WTC11 (cell line): Measurements from ENCODE around the gene HOXA10. TPM values are rescaled to one million over a fixed set of nuclear protein-coding genes. Genes with fewer than 3 reads are reported as not detected.

Experiments used
- ATAC-seq: fragments of 200-7000 bp; cut with Tn5 transposase; 2 replicates; pipeline ENCODE4 v1.10.0; 2021; ENCODE audit warnings: mild to moderate bottlenecking, moderate library complexity
- CTCF ChIA-PET: fragments of 300-600 bp; sonication (Branson Sonifier 250); formaldehyde crosslinking; loops from one replicate; lab custom pipeline; 2021; ENCODE audit warnings: antibody characterized with exemption; lab: Charles Lee
- POLR2A ChIA-PET: fragments of 350-600 bp; sonication (Branson Sonifier 250); formaldehyde crosslinking; loops from one replicate; lab custom pipeline; 2021; ENCODE audit warnings: antibody characterized with exemption; lab: Charles Lee
- DNase-seq: peaks from one replicate; pipeline ENCODE4 v3.0.0; 2021; ENCODE audit warnings: low spot score
- H3K27ac Mint-ChIP-seq: 2 replicates; pipeline ENCODE4 v1.8.0; 2021; ENCODE audit warnings: mixed read lengths
- H3K27me3 Mint-ChIP-seq: 2 replicates; pipeline ENCODE4 v1.8.0; 2021; ENCODE audit warnings: low read depth, mild to moderate bottlenecking, moderate library complexity, mixed read lengths
- H3K36me3 Mint-ChIP-seq: 2 replicates; pipeline ENCODE4 v1.8.0; 2021; ENCODE audit warnings: mixed read lengths
- H3K4me1 Mint-ChIP-seq: 2 replicates; pipeline ENCODE4 v1.8.0; 2022; ENCODE audit warnings: mixed read lengths
- H3K4me3 Mint-ChIP-seq: 2 replicates; pipeline ENCODE4 v1.8.0; 2021; ENCODE audit warnings: mild to moderate bottlenecking, moderate library complexity, mixed read lengths
- H3K9me3 Mint-ChIP-seq: 2 replicates; pipeline ENCODE4 v1.8.0; 2021; ENCODE audit warnings: mixed read lengths
- JUN ChIP-seq: sonication (generic); formaldehyde crosslinking; IDR thresholded peaks from 2 replicates; pipeline ENCODE4 v1.8.0; 2023; ENCODE audit warnings: mild to moderate bottlenecking, missing genetic modification reagents
- KAT7 ChIP-seq: sonication (generic); formaldehyde crosslinking; IDR thresholded peaks from 2 replicates; pipeline ENCODE4 v1.8.1; 2023; ENCODE audit warnings: missing genetic modification reagents, mild to moderate bottlenecking, borderline replicate concordance
- NFYB ChIP-seq: sonication (generic); formaldehyde crosslinking; conservative IDR thresholded peaks from 2 replicates; pipeline ENCODE4 v1.8.0; 2022; ENCODE audit warnings: low read depth, missing genetic modification reagents
- NR2C2 ChIP-seq: sonication (generic); formaldehyde crosslinking; IDR thresholded peaks from 2 replicates; pipeline ENCODE4 v1.8.0; 2022; ENCODE audit warnings: mild to moderate bottlenecking, missing genetic modification reagents
- NR3C1 ChIP-seq: sonication (generic); formaldehyde crosslinking; conservative IDR thresholded peaks from 2 replicates; pipeline ENCODE4 v1.8.1; 2023; ENCODE audit warnings: low read depth, mild to moderate bottlenecking, missing genetic modification reagents
- PRRX2 ChIP-seq: fragments of 250-450 bp; sonication (Bioruptor Pico); IDR thresholded peaks from 2 replicates; pipeline ENCODE4 v1.8.0; 2021; ENCODE audit warnings: mild to moderate bottlenecking
- RELA ChIP-seq: sonication (generic); formaldehyde crosslinking; IDR thresholded peaks from 2 replicates; pipeline ENCODE4 v1.8.1; 2022; ENCODE audit warnings: missing genetic modification reagents, mild to moderate bottlenecking, borderline replicate concordance
- SOX15 ChIP-seq: fragments of 250-450 bp; sonication (Bioruptor Pico); IDR thresholded peaks from 2 replicates; pipeline ENCODE4 v1.9.0; 2021; ENCODE audit warnings: mild to moderate bottlenecking
- SP1 ChIP-seq: sonication (generic); formaldehyde crosslinking; conservative IDR thresholded peaks from 2 replicates; pipeline ENCODE4 v1.8.1; 2022; ENCODE audit warnings: missing genetic modification reagents
- TCF7 ChIP-seq: sonication (generic); formaldehyde crosslinking; IDR thresholded peaks from 2 replicates; pipeline ENCODE4 v1.8.0; 2022; ENCODE audit warnings: mild to moderate bottlenecking, low read depth, missing genetic modification reagents, moderate library complexity
- ZBTB21 ChIP-seq: sonication (generic); formaldehyde crosslinking; IDR thresholded peaks from 2 replicates; pipeline ENCODE4 v1.8.1; 2023; ENCODE audit warnings: mild to moderate bottlenecking, missing genetic modification reagents, borderline replicate concordance
- ZNF232 ChIP-seq: sonication (generic); formaldehyde crosslinking; IDR thresholded peaks from 2 replicates; pipeline ENCODE4 v1.8.0; 2022; ENCODE audit warnings: mild to moderate bottlenecking, missing genetic modification reagents
- total RNA-seq: library from RNA; stranded (reverse); gene quantifications from 3 replicates; pipeline ENCODE4 v1.2.3, GENCODE V29; 2021
- TF ChIP-seq, protein P1 (sequence below): sonication (generic); formaldehyde crosslinking; IDR thresholded peaks from 2 replicates; pipeline ENCODE4 v1.8.1; 2022; ENCODE audit warnings: mild to moderate bottlenecking, moderate library complexity, missing genetic modification reagents
- TF ChIP-seq, protein P2 (sequence below): sonication (generic); formaldehyde crosslinking; IDR thresholded peaks from 2 replicates; pipeline ENCODE4 v1.8.0; 2022; ENCODE audit warnings: mild to moderate bottlenecking, missing genetic modification reagents
- TF ChIP-seq, protein P3 (sequence below): sonication (generic); formaldehyde crosslinking; IDR thresholded peaks from 2 replicates; pipeline ENCODE4 v1.8.0; 2022; ENCODE audit warnings: mild to moderate bottlenecking, missing genetic modification reagents
- TF ChIP-seq, protein P4 (sequence below): fragments of 250-450 bp; sonication (Bioruptor Pico); IDR thresholded peaks from 2 replicates; pipeline ENCODE4 v2.1.2; 2022; ENCODE audit warnings: mild to moderate bottlenecking, moderate library complexity
- TF ChIP-seq, protein P5 (sequence below): sonication (generic); formaldehyde crosslinking; IDR thresholded peaks from 2 replicates; pipeline ENCODE4 v1.8.1; 2022; ENCODE audit warnings: mild to moderate bottlenecking, missing genetic modification reagents, moderate library complexity, borderline replicate concordance
- TF ChIP-seq, protein P6 (sequence below): sonication (generic); formaldehyde crosslinking; IDR thresholded peaks from 2 replicates; pipeline ENCODE4 v1.8.0; 2023; ENCODE audit warnings: mild to moderate bottlenecking, missing genetic modification reagents

The HOXA10 gene
- total RNA-seq, 1 experiment from 2014 or later = 0.07 TPM

DNA sequence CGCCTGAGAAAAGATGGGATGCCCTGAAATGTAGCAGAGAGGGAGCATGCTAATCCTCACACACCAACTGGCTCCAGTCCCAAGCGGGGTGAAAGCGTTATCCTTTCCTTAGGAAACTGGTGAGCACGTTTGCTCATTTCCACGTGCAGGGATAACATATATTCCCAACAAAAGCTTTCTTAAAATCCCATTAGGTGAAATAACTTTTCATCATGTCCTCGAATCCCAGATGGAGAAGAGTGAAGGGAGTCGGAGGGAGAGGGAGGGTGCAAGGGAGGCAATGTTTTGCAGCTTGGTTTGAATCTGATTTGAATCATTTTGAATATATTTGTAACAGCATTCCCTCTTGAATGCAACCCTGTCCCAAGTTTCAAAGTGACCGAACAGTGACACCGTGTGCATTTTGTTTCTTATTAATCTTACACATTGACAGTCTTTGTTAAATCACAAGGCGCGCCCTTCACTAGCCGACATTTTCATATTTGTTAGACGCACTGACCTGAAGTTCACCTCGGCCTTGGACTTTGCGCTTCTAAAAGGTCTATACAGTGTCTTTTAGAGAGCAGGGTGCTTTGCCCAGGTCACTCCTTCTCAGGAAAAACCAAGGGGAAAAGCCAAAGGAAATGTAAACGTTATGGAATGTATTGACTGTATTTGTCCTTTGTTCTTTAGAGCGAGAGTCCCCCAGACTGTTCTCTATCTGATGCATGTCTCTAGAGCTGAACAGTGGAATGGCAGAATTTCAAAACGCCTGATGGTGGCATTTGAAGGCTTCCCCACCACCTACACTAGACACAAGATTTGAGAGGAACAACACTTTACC, 40.5 kb downstream of the HOXA10 start (continued):
- TF ChIP-seq, protein P1, sequence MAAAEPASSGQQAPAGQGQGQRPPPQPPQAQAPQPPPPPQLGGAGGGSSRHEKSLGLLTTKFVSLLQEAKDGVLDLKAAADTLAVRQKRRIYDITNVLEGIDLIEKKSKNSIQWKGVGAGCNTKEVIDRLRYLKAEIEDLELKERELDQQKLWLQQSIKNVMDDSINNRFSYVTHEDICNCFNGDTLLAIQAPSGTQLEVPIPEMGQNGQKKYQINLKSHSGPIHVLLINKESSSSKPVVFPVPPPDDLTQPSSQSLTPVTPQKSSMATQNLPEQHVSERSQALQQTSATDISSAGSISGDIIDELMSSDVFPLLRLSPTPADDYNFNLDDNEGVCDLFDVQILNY (CRISPR knock-in tag) = no peak
- TF ChIP-seq PRRX2 (CRISPR knock-in tag) = no peak
- TF ChIP-seq, protein P2, sequence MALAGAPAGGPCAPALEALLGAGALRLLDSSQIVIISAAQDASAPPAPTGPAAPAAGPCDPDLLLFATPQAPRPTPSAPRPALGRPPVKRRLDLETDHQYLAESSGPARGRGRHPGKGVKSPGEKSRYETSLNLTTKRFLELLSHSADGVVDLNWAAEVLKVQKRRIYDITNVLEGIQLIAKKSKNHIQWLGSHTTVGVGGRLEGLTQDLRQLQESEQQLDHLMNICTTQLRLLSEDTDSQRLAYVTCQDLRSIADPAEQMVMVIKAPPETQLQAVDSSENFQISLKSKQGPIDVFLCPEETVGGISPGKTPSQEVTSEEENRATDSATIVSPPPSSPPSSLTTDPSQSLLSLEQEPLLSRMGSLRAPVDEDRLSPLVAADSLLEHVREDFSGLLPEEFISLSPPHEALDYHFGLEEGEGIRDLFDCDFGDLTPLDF (CRISPR knock-in tag) = no peak
- TF ChIP-seq, all 79 proteins: peak for 0

DNA sequence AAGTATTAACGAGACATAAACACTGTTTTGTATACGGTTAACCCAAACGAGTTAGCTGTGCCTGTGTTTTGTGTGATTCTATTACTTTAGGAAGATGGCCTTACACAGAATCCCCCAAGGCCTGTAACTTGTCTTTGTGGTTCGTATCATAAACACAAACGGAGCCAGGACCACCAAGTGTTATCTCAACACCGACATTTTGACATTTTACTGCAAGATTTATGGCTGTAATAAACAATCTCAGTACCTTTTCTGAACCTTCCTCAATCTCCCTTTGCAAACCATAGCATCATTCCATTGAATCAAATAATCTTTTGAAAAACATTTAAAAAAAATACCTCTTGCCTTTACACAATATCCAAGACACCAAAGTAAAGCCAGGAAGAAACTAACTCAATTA, 41.1 kb downstream of the HOXA10 start:
- H3K4me3 Mint-ChIP-seq = no peak overlapping the region
- ChIA-PET POLR2A (no interaction called here), CTCF (interaction anchor here (1.7 kb wide), 1 partner anchor 11 kb away, joined by 6 read pairs; the partner anchor contains the start of gene HOXA5)
- no peak overlapping the region for H3K27ac Mint-ChIP-seq
- peaks cover 12% of the 10 kb centered on the region; the same call in 1 of the 2 replicates for H3K4me1 Mint-ChIP-seq
- TF ChIP-seq RELA (CRISPR knock-in tag) (no peak), NR3C1 (CRISPR knock-in tag) (no peak), ZBTB21 (CRISPR knock-in tag) (no peak), NR2C2 (CRISPR knock-in tag) (no peak), ZNF232 (CRISPR knock-in tag) (no peak), TCF7 (CRISPR knock-in tag) (no peak), SOX15 (CRISPR knock-in tag) (no peak), JUN (CRISPR knock-in tag) (no peak), KAT7 (CRISPR knock-in tag) (no peak), SP1 (no peak), NFYB (CRISPR knock-in tag) (no peak)
- TF ChIP-seq, protein P3, sequence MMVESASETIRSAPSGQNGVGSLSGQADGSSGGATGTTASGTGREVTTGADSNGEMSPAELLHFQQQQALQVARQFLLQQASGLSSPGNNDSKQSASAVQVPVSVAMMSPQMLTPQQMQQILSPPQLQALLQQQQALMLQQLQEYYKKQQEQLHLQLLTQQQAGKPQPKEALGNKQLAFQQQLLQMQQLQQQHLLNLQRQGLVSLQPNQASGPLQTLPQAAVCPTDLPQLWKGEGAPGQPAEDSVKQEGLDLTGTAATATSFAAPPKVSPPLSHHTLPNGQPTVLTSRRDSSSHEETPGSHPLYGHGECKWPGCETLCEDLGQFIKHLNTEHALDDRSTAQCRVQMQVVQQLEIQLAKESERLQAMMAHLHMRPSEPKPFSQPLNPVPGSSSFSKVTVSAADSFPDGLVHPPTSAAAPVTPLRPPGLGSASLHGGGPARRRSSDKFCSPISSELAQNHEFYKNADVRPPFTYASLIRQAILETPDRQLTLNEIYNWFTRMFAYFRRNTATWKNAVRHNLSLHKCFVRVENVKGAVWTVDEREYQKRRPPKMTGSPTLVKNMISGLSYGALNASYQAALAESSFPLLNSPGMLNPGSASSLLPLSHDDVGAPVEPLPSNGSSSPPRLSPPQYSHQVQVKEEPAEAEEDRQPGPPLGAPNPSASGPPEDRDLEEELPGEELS = no peak
- TF ChIP-seq, protein P4, sequence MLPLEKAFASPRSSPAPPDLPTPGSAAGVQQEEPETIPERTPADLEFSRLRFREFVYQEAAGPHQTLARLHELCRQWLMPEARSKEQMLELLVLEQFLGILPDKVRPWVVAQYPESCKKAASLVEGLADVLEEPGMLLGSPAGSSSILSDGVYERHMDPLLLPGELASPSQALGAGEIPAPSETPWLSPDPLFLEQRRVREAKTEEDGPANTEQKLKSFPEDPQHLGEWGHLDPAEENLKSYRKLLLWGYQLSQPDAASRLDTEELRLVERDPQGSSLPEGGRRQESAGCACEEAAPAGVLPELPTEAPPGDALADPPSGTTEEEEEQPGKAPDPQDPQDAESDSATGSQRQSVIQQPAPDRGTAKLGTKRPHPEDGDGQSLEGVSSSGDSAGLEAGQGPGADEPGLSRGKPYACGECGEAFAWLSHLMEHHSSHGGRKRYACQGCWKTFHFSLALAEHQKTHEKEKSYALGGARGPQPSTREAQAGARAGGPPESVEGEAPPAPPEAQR (CRISPR knock-in tag) = no peak
- TF ChIP-seq, protein P5, sequence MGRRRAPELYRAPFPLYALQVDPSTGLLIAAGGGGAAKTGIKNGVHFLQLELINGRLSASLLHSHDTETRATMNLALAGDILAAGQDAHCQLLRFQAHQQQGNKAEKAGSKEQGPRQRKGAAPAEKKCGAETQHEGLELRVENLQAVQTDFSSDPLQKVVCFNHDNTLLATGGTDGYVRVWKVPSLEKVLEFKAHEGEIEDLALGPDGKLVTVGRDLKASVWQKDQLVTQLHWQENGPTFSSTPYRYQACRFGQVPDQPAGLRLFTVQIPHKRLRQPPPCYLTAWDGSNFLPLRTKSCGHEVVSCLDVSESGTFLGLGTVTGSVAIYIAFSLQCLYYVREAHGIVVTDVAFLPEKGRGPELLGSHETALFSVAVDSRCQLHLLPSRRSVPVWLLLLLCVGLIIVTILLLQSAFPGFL = no peak
- TF ChIP-seq, protein P6, sequence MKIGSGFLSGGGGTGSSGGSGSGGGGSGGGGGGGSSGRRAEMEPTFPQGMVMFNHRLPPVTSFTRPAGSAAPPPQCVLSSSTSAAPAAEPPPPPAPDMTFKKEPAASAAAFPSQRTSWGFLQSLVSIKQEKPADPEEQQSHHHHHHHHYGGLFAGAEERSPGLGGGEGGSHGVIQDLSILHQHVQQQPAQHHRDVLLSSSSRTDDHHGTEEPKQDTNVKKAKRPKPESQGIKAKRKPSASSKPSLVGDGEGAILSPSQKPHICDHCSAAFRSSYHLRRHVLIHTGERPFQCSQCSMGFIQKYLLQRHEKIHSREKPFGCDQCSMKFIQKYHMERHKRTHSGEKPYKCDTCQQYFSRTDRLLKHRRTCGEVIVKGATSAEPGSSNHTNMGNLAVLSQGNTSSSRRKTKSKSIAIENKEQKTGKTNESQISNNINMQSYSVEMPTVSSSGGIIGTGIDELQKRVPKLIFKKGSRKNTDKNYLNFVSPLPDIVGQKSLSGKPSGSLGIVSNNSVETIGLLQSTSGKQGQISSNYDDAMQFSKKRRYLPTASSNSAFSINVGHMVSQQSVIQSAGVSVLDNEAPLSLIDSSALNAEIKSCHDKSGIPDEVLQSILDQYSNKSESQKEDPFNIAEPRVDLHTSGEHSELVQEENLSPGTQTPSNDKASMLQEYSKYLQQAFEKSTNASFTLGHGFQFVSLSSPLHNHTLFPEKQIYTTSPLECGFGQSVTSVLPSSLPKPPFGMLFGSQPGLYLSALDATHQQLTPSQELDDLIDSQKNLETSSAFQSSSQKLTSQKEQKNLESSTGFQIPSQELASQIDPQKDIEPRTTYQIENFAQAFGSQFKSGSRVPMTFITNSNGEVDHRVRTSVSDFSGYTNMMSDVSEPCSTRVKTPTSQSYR = no peak
- H3K36me3 Mint-ChIP-seq = no peaks in the 10 kb centered on the region; the same call in 1 of the 2 replicates
- H3K27me3 Mint-ChIP-seq = peaks cover 96% of the 10 kb centered on the region
- ATAC-seq (no peak), DNase-seq (no peak)
- no peaks in the 10 kb centered on the region for H3K9me3 Mint-ChIP-seq
